ENCODE measurements around the gene KRT74.

Gene KRT74

GRCh38 chr12:52533686-52534470 lies 39.8 kb downstream of the KRT74 start:
- TF ChIP-seq FOXP2 (optimal IDR thresholded peaks at IDR 0.05; ENCODE audit: borderline replicate concordance, extremely low read depth, extremely low read length, insufficient read depth): no peak
- TF ChIP-seq SIN3A (IDR thresholded peaks at IDR 0.05; ENCODE audit: borderline replicate concordance, insufficient read depth, low read length): no peak

- TF ChIP-seq REST (IDR thresholded peaks at IDR 0.05; ENCODE audit: insufficient read depth in 1 of 2, low read depth in 2 of 2, low read length in 2 of 2) (no peak), TAF1 (IDR thresholded peaks at IDR 0.05; ENCODE audit: borderline replicate concordance, insufficient read depth, low read length) (no peak)
Measured at GRCh38 chr12:52532636-52533035, 41.0 kb downstream of the KRT74 start.

GRCh38 chr12:52531566-52532300 lies 41.9 kb downstream of the KRT74 start:
- TF ChIP-seq FOXP2 (optimal IDR thresholded peaks at IDR 0.05; ENCODE audit: borderline replicate concordance, extremely low read depth, extremely low read length, insufficient read depth) (no peak), POLR2AphosphoS5 (IDR thresholded peaks at IDR 0.05; ENCODE audit: low read depth, low read length) (no peak), REST (IDR thresholded peaks at IDR 0.05; ENCODE audit: insufficient read depth in 1 of 2, low read depth in 2 of 2, low read length in 2 of 2) (no peak), TAF1 (IDR thresholded peaks at IDR 0.05; ENCODE audit: borderline replicate concordance, insufficient read depth, low read length) (no peak), SIN3A (IDR thresholded peaks at IDR 0.05; ENCODE audit: borderline replicate concordance, insufficient read depth, low read length) (no peak)

- TF ChIP-seq POLR2AphosphoS5 (IDR thresholded peaks at IDR 0.05; ENCODE audit: low read depth, low read length): no peak
- no peak for TF ChIP-seq TAF1 (IDR thresholded peaks at IDR 0.05; ENCODE audit: borderline replicate concordance, insufficient read depth, low read length)
- no peak for TF ChIP-seq REST (IDR thresholded peaks at IDR 0.05; ENCODE audit: insufficient read depth in 1 of 2, low read depth in 2 of 2, low read length in 2 of 2)
Measured at GRCh38 chr12:52530905-52531304, 42.7 kb downstream of the KRT74 start.

GRCh38 chr12:52530366-52530765 lies 43.3 kb downstream of the KRT74 start:
- TF ChIP-seq TAF1 (IDR thresholded peaks at IDR 0.05; ENCODE audit: borderline replicate concordance, insufficient read depth, low read length) (no peak), POLR2AphosphoS5 (IDR thresholded peaks at IDR 0.05; ENCODE audit: low read depth, low read length) (no peak)

GRCh38 chr12:52529846-52530245 lies 43.8 kb downstream of the KRT74 start:
- TF ChIP-seq FOXP2 (optimal IDR thresholded peaks at IDR 0.05; ENCODE audit: borderline replicate concordance, extremely low read depth, extremely low read length, insufficient read depth) (no peak), TAF1 (IDR thresholded peaks at IDR 0.05; ENCODE audit: borderline replicate concordance, insufficient read depth, low read length) (no peak), REST (IDR thresholded peaks at IDR 0.05; ENCODE audit: insufficient read depth in 1 of 2, low read depth in 2 of 2, low read length in 2 of 2) (no peak), POLR2AphosphoS5 (IDR thresholded peaks at IDR 0.05; ENCODE audit: low read depth, low read length) (no peak), SIN3A (IDR thresholded peaks at IDR 0.05; ENCODE audit: borderline replicate concordance, insufficient read depth, low read length) (no peak)

All from PFSK-1 (cell line).